GM12872 (cell line): ENCODE data around the gene ANKLE1.

Source experiments
- CTCF ChIP-seq: IDR thresholded peaks from 3 replicates; pipeline ENCODE4 v1.5.1; 2011; ENCODE audit warnings: low read depth, mild to moderate bottlenecking, low read length, moderate library complexity; ENCODE audit not compliant: insufficient read depth

ANKLE1 gene

DNA sequence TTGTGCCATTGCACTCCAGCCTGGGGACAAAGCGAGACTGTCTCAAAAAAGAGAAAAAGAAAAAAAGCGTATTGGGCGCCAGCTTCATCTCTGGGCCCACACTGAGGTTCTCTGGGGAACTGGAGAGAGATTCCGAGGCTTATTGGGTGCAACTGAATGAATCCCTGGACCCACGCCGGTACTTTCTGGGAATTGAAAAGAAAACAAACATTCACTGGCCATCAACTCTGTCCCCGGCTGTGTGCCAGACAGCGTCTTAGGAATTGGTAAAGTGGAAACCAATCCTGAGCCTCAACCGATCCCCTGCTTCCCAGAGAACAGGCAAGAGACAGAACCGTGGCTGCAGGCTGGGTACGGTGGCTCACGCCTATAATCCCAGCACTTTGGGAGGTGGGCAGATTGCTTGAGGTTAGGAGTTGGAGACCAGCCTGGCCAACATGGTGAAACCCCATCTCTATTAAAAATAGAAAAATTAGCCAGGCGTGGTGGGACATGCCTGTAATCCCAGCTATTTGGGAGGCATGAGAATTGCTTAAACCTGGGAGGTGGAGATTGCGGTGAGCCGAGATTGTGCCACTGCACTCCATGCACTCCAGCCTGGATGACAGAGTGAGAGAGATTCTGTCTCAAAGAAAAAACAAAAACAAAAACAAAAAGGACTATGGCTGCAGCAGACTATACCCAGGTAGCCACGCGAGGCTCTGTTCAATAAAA, 44.3 kb downstream of the ANKLE1 start:
- no peak for TF ChIP-seq CTCF

- no peak for TF ChIP-seq CTCF
Measured at GRCh38 chr19:17326595-17326966, 44.9 kb downstream of the ANKLE1 start.

GRCh38 chr19:17327068-17327653, 45.5 kb downstream of the ANKLE1 start:
- TF ChIP-seq CTCF: no peak

GRCh38 chr19:17327654-17328516, 46.2 kb downstream of the ANKLE1 start:
- TF ChIP-seq CTCF: no peak

DNA sequence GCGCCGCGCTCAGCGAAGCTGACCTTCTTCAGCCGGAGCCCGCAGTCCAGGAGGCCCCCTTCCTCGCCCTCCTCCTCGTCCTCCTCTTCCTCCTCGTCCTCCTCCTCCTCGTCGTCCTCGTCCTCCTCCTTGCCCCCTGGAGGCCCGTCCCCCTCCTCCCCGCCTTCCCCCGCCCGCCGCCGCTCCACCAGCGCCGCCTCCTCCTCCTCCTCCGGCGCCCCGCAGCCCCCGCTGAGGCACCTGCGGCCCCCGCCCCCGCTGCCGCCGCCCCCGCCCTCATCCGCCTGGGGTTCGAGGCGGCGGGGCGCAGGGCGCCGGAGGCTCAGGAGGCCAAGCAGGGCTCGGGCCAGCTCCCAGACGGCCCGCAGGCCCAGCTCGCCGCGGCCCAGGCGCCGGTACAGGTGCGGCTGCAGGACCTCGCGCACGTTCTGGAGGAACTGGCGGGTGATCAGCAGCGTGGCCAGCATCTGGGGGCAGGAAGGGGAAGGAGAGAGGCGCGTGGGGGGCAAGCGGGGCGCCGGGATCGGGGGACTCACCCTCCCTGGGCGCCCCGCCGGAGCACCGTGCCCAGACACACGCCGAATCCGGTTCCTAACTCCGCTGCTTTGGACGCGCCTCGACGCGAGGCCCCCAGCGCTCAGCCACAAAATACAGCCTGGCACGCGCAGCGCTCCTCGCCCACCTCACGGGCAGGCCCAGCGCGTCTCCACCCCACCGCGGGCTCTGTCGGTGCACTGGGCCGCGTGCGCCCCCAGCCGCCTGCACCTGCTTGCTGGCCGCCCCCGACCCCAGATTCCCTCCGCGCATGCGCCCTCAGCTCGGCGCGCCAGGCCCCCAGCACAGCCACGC, 47.0 kb downstream of the ANKLE1 start:
- TF ChIP-seq CTCF: no peak

DNA sequence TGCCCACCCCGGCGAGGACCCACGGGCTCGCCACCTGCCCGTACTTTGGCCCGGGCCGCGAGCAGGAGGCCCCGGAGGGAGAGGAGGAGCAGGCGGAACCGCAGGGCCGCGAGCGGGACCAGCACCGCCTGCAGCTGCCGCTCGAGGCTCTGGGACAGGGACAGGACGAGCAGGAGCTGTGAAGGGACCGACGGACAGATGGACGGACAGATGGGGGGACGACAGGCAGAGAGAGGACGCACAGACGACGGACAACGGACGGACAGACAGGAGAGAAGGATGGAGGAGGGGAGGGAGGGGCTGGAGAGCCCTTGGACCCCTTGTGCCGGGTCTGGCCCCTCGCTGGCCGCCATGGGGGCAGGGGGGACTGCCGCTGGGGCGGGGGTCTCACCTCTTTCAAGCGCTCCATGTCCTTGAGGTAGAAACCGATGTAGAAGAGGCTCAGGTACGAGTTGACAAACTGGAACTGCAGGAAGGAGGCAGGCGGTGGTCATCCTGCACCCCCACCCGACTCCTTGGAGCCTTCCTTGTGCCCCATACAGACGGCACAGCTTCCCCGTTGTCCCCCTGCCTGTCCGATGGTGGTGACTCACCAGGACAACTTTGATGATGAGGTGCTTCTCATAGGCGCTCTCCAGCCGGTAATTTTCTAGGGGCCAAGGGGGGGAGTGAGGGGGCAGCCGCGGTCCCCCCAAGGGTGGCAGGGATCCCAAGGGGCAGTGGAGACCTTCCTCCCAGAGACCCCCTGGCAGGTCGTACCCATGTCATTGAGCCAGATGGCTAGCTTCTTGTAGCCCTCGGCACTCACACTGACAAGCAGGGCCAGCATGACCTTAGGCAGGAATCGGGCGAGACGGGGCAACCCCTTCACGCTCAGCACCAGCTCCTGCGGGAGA, 47.9 kb downstream of the ANKLE1 start:
- no peak for TF ChIP-seq CTCF
